GM12878 (cell line): ENCODE results near the gene MCMBP. TPM values are rescaled to one million over a fixed set of nuclear protein-coding genes. Genes with fewer than 3 reads are reported as not detected.

ENCODE experiments used
- ATF7 ChIP-seq: fragments of 450-650 bp; IDR thresholded peaks from 2 replicates; pipeline ENCODE4 v1.6.1; 2016; ENCODE audit warnings: low read depth, mild to moderate bottlenecking
- BACH1 ChIP-seq: fragments of 450-650 bp; IDR thresholded peaks from 2 replicates; pipeline ENCODE4 v1.6.1; 2017; ENCODE audit warnings: mild to moderate bottlenecking, borderline replicate concordance
- BRCA1 ChIP-seq: IDR thresholded peaks from 2 replicates; pipeline ENCODE4 v1.6.1; 2011; ENCODE audit warnings: low read depth, low read length, improper control_type of control experiment
- CEBPB ChIP-seq, 2 experiments: fragments of 150-350 bp in 1 of 2; IDR thresholded peaks; 2 replicates each; pipeline ENCODE4 v1.6.1; 2012 to 2014; ENCODE audit warnings: low read depth in 2 of 2, low read length in 2 of 2, borderline replicate concordance in 1 of 2, inconsistent platforms in 1 of 2
- CEBPZ ChIP-seq: fragments of 150-350 bp; IDR thresholded peaks from 2 replicates; pipeline ENCODE4 v1.6.1; 2016; ENCODE audit warnings: low read depth, low read length
- CHD1 ChIP-seq: IDR thresholded peaks from 2 replicates; pipeline ENCODE4 v1.6.1; 2012; ENCODE audit warnings: low read depth, low read length, improper control_type of control experiment
- EED ChIP-seq: sonication (generic); IDR thresholded peaks from 2 replicates; pipeline ENCODE4 v1.6.1; 2016; ENCODE audit warnings: antibody characterized with exemption, low read depth
- EZH2 ChIP-seq: IDR thresholded peaks from 2 replicates; pipeline ENCODE4 v1.6.1; 2012; ENCODE audit warnings: low read depth, mild to moderate bottlenecking, control low read depth, inconsistent platforms, low read length, borderline replicate concordance; ENCODE audit not compliant: control insufficient read depth
- FOXK2 ChIP-seq: fragments of 450-650 bp; IDR thresholded peaks from 2 replicates; pipeline ENCODE4 v1.6.1; 2017; ENCODE audit warnings: mild to moderate bottlenecking, moderate library complexity
- IRF4 ChIP-seq: IDR thresholded peaks from 2 replicates; pipeline ENCODE4 v1.6.1; 2011; ENCODE audit warnings: low read depth, low read length
- MEF2B ChIP-seq: fragments of 450-650 bp; IDR thresholded peaks from 2 replicates; pipeline ENCODE4 v1.6.1; 2018; ENCODE audit warnings: mild to moderate bottlenecking, moderate library complexity; ENCODE audit not compliant: partially characterized antibody, poor library complexity, severe bottlenecking
- MLLT1 ChIP-seq: fragments of 450-650 bp; IDR thresholded peaks from 2 replicates; pipeline ENCODE4 v1.6.1; 2016; ENCODE audit warnings: mild to moderate bottlenecking
- NBN ChIP-seq: fragments of 450-650 bp; IDR thresholded peaks from 2 replicates; pipeline ENCODE4 v1.6.1; 2016
- NFIC ChIP-seq: IDR thresholded peaks from 2 replicates; pipeline ENCODE4 v1.6.1; 2012; ENCODE audit warnings: low read depth, mild to moderate bottlenecking, inconsistent platforms, low read length, moderate library complexity
- NFXL1 ChIP-seq: fragments of 450-650 bp; IDR thresholded peaks from 2 replicates; pipeline ENCODE4 v1.6.1; 2017; ENCODE audit warnings: antibody characterized with exemption, mild to moderate bottlenecking, borderline replicate concordance
- NRF1 ChIP-seq: conservative IDR thresholded peaks from 2 replicates; pipeline ENCODE4 v1.6.1; 2011; ENCODE audit warnings: mild to moderate bottlenecking, low read depth, low read length, improper control_type of control experiment
- RAD21 ChIP-seq: IDR thresholded peaks from 2 replicates; pipeline ENCODE4 v1.6.1; 2011; ENCODE audit warnings: mild to moderate bottlenecking, low read depth, low read length, moderate library complexity; ENCODE audit not compliant: insufficient read depth
- SMAD1 ChIP-seq: fragments of 450-650 bp; IDR thresholded peaks from 2 replicates; pipeline ENCODE4 v1.6.1; 2018; ENCODE audit warnings: mild to moderate bottlenecking, low read depth; ENCODE audit not compliant: partially characterized antibody
- SP1 ChIP-seq: IDR thresholded peaks from one replicate; pipeline ENCODE4 v1.6.1; 2011; ENCODE audit warnings: low read depth, low read length
- TBL1XR1 ChIP-seq: IDR thresholded peaks from 2 replicates; pipeline ENCODE4 v1.6.1; 2012; ENCODE audit warnings: low read depth, low read length, improper control_type of control experiment
- TCF12 ChIP-seq: IDR thresholded peaks from 2 replicates; pipeline ENCODE4 v1.6.1; 2011; ENCODE audit warnings: low read depth, mild to moderate bottlenecking, low read length
- WRNIP1 ChIP-seq: IDR thresholded peaks from 2 replicates; pipeline ENCODE4 v1.6.1; 2011; ENCODE audit warnings: low read depth, low read length, improper control_type of control experiment, borderline replicate concordance
- ZBTB11 ChIP-seq: fragments of 450-650 bp; formaldehyde crosslinking; IDR thresholded peaks from 2 replicates; pipeline ENCODE4 v1.5.0; 2022; ENCODE audit warnings: mild to moderate bottlenecking, missing genetic modification characterization
- ZNF384 ChIP-seq: IDR thresholded peaks from 2 replicates; pipeline ENCODE4 v1.6.1; 2012; ENCODE audit warnings: low read depth, mild to moderate bottlenecking, low read length, improper control_type of control experiment, borderline replicate concordance
- polyA plus RNA-seq, 11 experiments: library from polyadenylated mRNA; depleted of rRNA in 4 of 11; unstranded in 6 of 11; stranded (reverse) in 5 of 11; fragments of >200 nt; fragmentation: Nextera tagmentation in 4 of 11; fragmentation: Illumina TruSeq in 1 of 11; extraction: Ambion mirVana in 4 of 11; extraction: Trizol in 1 of 11; gene quantifications; 1 replicate in 1 of 11; 2 replicates in 10 of 11; pipeline versions ENCODE4 v1.2.1 to v1.2.3, GENCODE V29; 2011 to 2016; ENCODE audit warnings: inconsistent platforms in 2 of 11, missing spikeins in 2 of 11, low read depth in 1 of 11
- total RNA-seq, 4 experiments: library from RNA; depleted of rRNA in 3 of 4; stranded (reverse); fragments of >200 nt in 3 of 4; fragmentation: Illumina TruSeq in 1 of 4; extraction: Trizol in 1 of 4; gene quantifications; 2 replicates each; pipeline versions ENCODE4 v1.2.1 to v1.2.3, GENCODE V29; 2013 to 2021

The MCMBP gene
- total and polyA plus RNA-seq, 10 of the 15 experiments (the other 5 are each of a cell fraction or from before 2014, with no cell fraction given), result 7.6 to 93.1 (median 75.7) TPM

GRCh38 chr10:119784340-119785067 lies 88.1 kb downstream of the MCMBP start (continued):
- TF ChIP-seq ZBTB11 (CRISPR knock-in tag), result no peak
- no peak for TF ChIP-seq FOXK2
- peak; percentile 82; the same call in 1 of the 2 replicates for TF ChIP-seq TBL1XR1
- no peak for TF ChIP-seq IRF4
- no peak for TF ChIP-seq RAD21
- no peak for TF ChIP-seq SMAD1
- no peak for TF ChIP-seq WRNIP1
- peak; percentile 85; the same call in 1 of the 2 replicates for TF ChIP-seq NFIC
- no peak for TF ChIP-seq CHD1
- TF ChIP-seq BRCA1, result no peak
- TF ChIP-seq EZH2, result no peak
- TF ChIP-seq NRF1, result no peak
- TF ChIP-seq NFXL1, result no peak
- TF ChIP-seq CEBPZ, result no peak
- peak; percentile 69 for TF ChIP-seq MLLT1
- TF ChIP-seq CEBPB (IDR thresholded peaks at IDR 0.05; ENCODE audit: borderline replicate concordance in 1 of 2, low read depth in 2 of 2, low read length in 2 of 2), result no peak
- TF ChIP-seq ZNF384, result peak; percentile 58; the same call in 1 of the 2 replicates
- TF ChIP-seq SP1, result no peak
- no peak for TF ChIP-seq TCF12
- TF ChIP-seq NBN, result peak; percentile 90
- TF ChIP-seq ATF7, result peak; percentile 90
- TF ChIP-seq EED, result peak; percentile 74
- peak; percentile 69 for TF ChIP-seq MEF2B
- TF ChIP-seq BACH1, result no peak
